CD4-positive, alpha-beta T cell treated with Interleukin-1 beta for 1 hour (primary cell): ENCODE data around the gene TROAP.
A peak's percentile ranks its signal among the peaks of the same experiment; 100 is the strongest.

Experiments
- DNase-seq, 2 donors: peaks; one replicate each; pipeline ENCODE4 v3.0.0-alpha.2; 2020 to 2022

TROAP gene

DNA sequence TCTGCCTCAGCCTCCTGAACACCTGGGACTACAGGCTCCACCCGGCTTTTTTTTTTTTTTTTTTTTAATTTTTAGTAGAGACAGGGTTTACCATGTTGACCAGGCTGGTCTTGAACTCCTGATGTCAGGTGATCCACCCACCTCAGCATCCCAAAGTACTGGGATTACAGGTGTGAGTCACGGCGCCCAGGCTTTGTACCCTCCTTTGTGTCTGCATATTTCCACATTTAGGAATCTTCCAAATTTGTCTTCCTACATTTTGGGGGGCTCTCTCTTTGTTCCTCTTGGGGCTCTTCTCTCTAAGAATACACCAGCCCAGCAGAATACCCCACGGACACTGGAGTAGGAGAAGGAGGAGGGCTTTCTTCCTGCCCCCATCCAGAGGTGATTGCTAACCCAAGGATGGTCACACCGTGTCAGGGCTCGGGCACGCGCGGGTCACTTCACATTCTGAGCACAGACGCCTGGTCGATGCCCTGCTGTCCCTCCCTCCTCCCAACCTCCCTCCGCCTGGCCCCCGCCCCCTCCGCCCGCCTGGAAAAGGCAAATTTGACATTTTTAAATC is 21.5 kb downstream of the TROAP start:
- DNase-seq: no peak

DNA sequence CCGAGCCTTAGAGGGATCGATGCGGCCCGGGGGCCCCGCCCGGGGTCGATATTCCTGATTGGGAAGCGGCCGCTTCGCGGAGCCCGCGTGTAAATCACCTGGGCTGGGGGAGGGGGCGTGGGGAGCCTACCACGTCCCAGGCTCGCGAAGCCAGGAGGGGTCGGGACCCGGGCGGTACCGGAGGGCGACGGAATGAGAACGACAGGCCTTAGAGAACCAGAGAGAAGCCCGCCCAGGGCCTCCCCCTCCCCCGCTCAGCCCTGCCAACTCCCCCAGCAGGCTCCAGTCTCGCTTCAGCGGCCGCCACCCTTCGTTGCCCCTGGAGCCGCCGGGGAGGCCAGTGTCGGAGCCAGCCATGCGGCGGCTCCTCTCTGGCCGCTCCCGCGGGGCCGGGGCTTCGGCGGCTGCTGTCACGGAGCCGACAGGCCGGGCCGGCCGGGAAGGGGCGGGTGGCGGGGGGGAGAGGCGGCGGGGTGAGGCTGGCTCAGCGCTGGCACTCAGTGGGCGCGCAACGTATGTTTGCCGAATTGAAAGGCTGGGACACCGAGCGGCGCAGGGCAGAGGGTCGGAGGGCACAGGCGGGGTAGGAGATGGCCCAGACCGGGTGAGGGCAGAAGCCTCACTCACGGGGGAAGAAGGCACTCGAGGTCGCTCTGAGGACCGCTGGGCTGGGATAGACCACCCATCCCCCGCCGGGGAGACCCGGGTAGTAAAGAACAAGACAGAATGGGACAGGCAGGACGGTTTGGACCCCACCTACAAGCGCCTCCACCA is 22.2 kb downstream of the TROAP start:
- no peak for DNase-seq

DNA sequence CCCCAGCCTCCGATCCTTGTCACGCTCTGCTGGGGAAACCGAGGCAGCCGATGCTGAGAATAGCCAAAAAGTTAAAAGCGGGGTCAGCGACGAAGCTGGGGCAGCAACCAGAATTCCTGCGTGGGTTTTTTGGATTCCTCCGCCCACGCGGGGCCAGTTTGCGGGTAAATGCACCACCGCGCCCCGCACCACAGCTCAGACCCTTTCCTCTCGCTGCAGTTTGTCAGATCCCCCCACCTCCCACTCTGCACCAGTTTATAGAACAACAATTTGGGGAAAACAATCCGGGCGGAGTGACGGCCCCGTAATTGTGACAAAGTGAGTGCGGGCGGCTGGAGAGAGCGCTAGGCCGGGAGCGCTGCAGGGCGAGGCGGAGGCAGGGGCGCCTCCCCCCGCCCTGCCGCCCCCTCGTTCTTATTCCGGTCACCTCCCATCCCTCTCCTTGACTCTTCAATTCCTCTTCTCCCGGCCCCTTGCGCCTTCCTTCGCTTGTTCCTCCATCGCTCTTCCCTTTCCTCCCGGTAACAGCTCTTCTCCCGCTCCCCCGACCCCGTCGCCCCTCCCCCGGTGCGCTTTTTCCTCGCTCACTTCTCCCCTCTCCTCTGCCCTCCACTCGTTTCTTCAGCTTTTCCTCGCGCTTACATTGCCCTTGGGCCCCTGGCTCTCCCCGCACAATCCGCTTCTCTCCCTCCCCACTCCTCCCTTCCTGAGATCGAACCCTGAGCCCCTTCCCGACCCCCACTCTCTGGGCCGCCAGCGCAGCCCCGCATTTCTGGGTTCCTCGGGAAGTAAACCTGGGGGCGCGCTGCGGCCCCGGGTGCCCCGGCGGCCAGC is 23.0 kb downstream of the TROAP start:
- no peak for DNase-seq

GRCh38 chr12:49346659-49347310 is 23.7 kb downstream of the TROAP start, which contains the start of gene DNAJC22:
TSS of gene DNAJC22 (plus strand) at chr12:49346888. CDS start at chr12:49348873, 1,985 bp downstream.
- DNase-seq: peak in 1 of 2 donors; percentile 26

DNA sequence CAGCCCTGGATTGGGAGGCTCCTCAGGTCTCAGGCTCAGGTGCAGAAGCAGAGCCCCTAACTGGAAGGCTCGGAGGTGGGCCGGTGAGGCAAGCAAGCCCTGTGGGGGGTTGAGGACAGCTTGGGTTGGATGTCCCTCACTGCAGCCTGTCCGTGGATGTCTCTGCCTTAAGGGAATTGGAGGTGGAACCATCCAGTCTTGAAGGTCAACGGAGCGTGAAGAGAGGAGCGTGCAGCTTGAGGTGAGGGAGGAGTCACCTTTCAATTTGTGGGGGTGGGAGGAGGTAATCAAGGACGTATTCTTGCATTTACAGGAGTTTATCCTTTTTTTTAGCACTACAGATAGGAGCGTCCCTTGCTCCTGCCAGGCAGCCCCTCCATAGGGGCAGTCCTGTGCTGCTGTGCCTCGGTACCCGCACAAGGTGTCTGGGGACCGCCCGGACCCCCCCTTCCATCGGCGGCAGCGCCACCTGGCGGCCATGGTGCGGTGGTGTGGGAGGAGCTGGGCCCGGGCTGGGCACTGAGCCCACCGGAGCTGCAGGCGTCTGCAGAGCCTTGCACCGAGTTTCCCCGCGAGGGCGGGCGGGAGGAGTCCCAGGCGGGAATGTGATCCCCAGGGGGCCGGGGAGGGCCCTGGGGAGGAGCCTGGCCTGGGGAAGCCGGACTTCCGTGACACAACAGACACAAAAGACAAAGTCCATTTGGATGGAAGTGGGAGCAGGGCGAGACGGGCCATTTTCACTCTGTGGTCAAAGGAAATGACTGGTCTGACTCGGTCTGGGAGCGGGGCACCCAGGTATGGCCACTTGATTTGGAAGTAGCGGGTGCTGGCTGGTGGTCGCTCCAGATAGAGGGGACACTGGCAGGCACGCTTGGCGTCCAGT is 24.5 kb downstream of the TROAP start:
- peak; percentile 75 to 81 for DNase-seq

- DNase-seq: no peak
Measured at GRCh38 chr12:49348781-49349180, 25.7 kb downstream of the TROAP start.

DNA sequence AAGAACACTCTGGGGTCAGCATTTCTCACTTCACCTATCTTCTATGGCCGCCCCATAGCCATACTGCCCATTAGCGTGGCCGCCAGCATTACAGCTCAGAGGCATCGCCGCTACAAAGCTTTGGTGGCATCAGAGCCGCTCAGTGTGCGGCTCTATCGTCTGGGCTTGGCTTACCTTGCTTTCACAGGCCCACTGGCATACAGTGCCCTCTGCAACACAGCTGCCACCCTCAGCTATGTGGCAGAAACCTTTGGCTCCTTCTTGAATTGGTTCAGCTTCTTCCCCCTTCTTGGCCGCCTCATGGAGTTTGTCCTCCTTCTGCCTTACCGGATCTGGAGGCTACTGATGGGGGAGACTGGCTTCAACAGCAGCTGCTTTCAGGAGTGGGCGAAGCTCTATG is 26.2 kb downstream of the TROAP start:
- DNase-seq: no peak

DNA sequence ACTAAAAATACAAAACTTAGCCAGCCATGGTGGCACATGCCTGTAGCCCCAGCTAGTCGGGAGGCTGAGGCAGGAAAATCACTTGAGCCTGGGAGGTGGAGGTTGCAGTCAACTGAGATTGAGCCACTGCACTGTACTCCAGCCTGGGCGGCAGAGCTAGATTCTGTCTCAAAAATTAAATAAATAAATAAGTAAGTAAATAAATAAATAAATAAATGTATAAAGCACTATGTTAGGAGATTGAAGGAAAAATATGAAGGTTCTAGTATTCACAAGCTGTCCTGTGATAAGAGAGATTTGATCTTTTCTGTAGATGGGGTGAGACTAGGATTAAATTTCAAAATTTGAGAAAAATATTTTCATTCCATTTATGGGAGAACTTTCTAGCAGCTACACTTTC is 29.3 kb downstream of the TROAP start:
- no peak for DNase-seq

GRCh38 chr12:49355913-49356312 is 32.9 kb downstream of the TROAP start:
- DNase-seq: no peak

- DNase-seq: peak in 1 of 2 donors; percentile 28
Measured at GRCh38 chr12:49357103-49357678, 34.1 kb downstream of the TROAP start.

- peak; percentile 69 to 75 for DNase-seq
Measured at GRCh38 chr12:49358483-49359141, 35.6 kb downstream of the TROAP start.

- DNase-seq: no peak
Measured at GRCh38 chr12:49359671-49360070, 36.6 kb downstream of the TROAP start.

- DNase-seq: no peak
Measured at GRCh38 chr12:49362077-49362476, 39.0 kb downstream of the TROAP start.

DNA sequence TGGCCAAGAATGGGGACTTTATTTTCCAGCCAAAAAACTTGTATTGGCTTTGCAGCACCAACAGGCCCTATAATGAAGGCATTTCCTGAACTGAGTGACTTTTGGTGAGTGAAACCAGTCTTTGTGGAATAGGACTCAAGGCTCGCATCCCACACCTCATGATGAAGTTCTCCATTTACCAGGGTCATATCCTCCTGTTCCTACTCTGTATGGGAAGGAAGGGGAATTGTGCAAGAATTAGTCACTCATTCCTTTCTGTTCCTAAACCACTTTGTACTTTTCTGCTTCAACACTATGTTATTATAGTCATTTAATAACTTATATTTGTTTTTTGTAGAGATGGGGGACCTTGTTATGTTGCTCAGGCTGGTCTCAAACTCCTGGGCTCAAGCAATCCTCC is 41.9 kb downstream of the TROAP start:
- DNase-seq: no peak

DNA sequence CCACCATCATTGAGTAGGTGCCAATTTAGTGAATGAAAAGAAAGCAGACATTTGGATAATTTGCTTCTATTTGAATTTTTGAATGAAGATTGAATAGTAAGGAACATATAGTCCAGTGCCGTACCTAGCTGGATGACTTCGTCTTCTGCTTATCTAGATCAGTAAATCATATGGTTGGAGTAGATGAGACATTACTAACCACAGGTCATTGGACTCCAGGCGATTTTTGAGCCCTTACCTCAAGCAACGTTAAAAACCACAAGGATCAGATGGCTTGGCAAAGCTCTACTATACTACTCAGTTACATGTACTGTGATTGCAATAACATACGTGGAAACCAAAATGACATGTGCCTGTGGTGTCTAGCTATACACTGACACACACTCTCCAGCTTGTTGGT is 42.5 kb downstream of the TROAP start:
- no peak for DNase-seq

DNA sequence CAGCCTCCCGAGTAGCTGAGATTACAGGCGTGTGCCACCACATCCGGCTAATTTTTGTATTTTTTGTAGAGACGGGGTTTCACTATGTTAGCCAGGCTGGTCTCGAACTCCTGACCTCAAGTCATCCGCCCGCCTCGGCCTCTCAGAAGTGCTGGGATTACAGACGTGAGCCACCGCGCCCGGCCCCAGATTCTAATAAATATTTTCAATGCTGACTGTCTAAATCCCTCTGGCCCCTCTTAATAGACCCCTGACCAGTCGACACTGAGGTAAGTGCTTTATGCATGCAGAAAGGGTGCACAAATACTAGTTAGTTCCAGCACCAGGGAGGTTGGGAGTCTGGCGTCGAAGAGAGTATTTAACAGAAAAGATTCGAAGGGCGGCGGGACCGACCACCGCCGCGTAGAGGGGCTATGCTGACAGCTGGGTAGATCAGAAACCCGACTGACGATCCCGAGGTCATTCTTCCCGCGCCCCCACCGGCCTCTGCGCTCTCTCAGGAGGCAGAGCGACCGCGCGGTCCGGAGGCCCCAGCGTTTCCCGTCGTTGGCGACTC is 43.1 kb downstream of the TROAP start:
- DNase-seq: no peak

- DNase-seq: peak; percentile 87 to 89
Measured at GRCh38 chr12:49366652-49367380, 43.8 kb downstream of the TROAP start.

GRCh38 chr12:49367381-49368239 is 44.6 kb downstream of the TROAP start, which contains the start of gene SPATS2:
TSS of gene SPATS2 (plus strand) at chr12:49367462. CDS start at chr12:49461013, 93,551 bp downstream.
- no peak for DNase-seq

DNA sequence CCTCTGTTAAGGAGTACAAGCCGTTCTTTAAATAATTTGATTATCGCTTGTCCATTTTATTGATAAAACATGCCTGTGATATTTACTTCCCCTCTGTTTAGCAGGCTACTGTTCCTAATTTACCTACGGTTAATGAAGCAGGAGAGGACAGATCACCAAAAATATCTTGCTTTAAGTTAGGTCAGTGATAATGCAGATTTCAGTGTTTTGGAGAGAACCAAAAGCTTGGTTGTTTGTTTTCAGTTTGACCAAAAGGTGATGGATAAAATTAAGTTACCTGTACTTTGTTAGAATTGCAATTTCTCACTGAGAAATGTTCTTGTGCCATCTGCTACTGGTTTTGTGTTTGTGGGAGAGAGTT is 45.2 kb downstream of the TROAP start:
- DNase-seq: no peak
